ENCODE measurements around the gene KRT37.
"Not testable (repeated sequence)": the region's sequence is repeated elsewhere in the genome, so short reads cannot be mapped to it uniquely, and the experiment has no call there.

KRT37 gene

GRCh38 chr17:41404024-41404671 lies 20.2 kb downstream of the KRT37 start:
- peak; percentile 22 for DNase-seq (ENCODE audit: low read depth, low spot score)

- DNase-seq (ENCODE audit: low read depth, low spot score) = no peak
Measured at GRCh38 chr17:41403404-41404023, 20.9 kb downstream of the KRT37 start.

- DNase-seq (ENCODE audit: low read depth, low spot score) = no peak
Measured at GRCh38 chr17:41402161-41402560, 22.2 kb downstream of the KRT37 start.

GRCh38 chr17:41396996-41397660 lies 27.3 kb downstream of the KRT37 start, which contains the start of gene KRT31:
Gene KRT31, minus strand, starts transcription at chr17:41397608. Its CDS starts 69 bp downstream, at chr17:41397539.
- DNase-seq (ENCODE audit: low read depth, low spot score) = no peak

GRCh38 chr17:41396340-41396739 lies 28.0 kb downstream of the KRT37 start:
- DNase-seq (ENCODE audit: low read depth, low spot score) = no peak

GRCh38 chr17:41395611-41396010 lies 28.8 kb downstream of the KRT37 start:
- no peak for DNase-seq (ENCODE audit: low read depth, low spot score)

GRCh38 chr17:41395044-41395443 lies 29.3 kb downstream of the KRT37 start:
- not testable (repeated sequence) for DNase-seq (ENCODE audit: low read depth, low spot score)

DNA sequence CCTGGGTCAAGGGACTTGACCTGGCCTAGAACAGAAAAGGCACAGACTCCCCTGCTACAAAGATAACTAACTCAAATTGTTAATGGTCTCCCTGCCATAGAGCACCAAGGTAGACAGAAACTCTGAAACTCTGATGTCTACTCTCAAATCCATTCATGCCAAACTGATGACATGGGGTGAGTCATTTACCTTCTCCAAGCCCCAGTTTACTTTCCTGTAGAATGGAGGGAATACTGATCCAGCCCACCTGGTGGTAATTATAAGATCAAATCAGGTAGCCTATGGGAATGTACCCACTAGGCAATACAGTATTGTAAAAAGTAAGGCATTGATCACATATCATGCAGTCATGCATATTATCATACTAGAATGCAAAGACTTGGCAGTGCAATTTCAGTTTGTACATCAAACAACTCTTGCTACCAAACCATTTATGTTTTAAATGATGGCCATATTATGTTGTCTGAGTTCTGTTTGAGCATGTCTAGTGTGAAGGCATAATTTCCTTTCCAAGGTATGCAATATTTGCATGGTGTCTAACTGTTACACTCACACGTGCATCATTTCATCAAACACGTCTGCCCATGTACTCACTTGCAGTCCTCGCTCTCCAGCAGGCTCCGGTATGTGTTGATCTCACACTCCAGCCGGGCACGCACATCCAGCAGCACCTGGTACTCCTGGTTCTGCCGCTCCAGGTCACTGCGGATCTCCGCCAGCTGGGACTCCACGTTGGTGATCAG lies 30.0 kb downstream of the KRT37 start:
- no peak for DNase-seq (ENCODE audit: low read depth, low spot score)

DNA sequence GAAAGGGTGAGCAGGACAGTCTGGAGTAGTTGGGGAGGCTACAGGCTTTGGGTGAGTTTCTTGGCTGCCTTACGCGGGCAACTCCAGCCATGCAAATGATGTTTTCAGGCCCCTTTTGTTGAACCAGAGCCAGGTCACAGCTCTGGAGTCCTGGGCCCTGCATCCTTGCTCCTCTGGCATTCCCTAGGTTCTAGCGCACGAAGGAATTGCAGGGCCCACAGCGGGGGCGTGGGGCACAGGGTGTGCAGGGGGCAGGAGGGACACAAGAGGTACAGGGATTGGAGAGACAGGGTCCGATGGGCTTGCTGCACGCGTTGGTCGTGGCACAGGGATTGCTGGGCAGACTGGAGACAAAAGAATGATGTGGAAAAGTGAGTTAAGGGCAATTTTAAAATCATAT lies 30.6 kb downstream of the KRT37 start:
- no peak for DNase-seq (ENCODE audit: low read depth, low spot score)

GRCh38 chr17:41393294-41393693 lies 31.1 kb downstream of the KRT37 start:
- DNase-seq (ENCODE audit: low read depth, low spot score) = no peak

GRCh38 chr17:41392278-41392677 lies 32.1 kb downstream of the KRT37 start:
- no peak for DNase-seq (ENCODE audit: low read depth, low spot score)

DNA sequence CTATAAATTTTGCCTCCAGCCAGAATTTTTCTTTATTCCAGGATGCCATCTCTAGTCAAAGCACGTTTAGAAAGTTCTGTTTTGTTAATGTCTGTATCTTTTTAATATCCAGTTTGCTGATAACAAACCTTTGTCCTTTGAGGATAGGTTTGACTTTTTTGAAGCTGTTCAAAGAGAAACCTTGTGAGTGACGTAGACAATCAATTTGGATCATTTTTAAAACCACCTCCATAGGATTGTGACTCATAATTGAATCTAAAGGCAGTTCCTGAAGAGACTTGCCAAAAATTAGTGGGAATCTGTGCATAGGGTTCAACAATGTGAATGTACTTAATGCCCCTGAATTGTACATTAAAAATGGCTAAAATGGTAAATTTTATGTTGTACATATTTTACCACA lies 32.9 kb downstream of the KRT37 start:
- no peak for DNase-seq (ENCODE audit: low read depth, low spot score)

- DNase-seq (ENCODE audit: low read depth, low spot score) = no peak
Measured at GRCh38 chr17:41390411-41390938, 33.9 kb downstream of the KRT37 start.

DNA sequence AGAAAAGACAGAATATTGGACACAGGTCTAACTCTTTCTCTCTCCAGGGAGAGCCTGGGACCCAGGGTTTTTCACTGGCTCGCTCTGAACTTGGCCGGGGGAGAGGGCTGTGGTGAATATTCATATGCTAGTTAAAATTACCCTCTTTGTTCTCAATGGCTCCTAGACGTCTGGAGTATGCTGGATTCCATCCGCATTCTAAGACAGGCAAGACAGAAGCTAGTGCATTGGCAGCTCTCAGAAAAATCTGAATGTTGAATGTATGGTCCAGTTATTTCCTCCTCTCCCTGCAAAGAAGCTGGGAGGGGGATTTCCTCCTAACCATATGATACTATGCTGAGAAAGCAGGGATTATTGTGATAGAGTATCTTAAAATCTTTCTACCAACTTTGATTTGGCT lies 36.7 kb downstream of the KRT37 start:
- no peak for DNase-seq (ENCODE audit: low read depth, low spot score)

DNA sequence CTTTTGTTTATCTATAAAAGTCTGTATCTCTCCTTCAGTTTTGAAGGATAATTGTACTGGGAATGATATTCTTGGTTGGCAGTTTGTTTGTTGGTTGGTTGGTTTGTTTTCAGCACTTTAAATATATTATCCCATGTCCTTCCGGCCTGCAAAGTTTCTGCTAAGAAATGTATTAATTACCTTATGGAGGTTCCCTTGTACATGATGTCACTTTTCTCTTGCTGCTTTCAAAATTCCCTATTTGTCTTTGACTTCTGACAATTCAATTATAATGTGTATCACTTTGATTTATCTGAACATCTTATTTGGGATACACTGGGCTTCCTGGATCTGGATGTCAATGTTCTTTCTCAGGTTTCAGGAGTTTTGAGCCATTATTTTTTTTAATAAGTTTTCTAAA lies 38.2 kb downstream of the KRT37 start:
- no peak for DNase-seq (ENCODE audit: low read depth, low spot score)

DNA sequence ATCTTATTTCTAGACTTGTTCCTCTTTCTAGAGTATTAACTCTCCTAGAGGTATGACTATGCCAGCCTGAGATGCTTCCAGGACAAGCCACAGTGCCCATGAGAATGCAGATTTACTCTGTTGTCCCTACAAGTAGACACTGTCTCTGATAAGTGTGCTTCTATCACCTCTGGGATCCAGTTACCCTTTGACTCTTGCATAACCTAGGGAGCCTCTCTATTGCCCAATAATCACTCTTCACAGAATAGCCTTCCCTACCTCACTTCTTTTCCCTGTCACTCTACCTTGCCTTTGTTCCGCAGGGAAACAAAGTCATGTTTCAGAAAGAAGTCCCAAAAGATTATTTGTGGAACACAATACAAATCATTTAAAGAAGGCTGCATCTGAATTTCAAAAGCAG lies 40.7 kb downstream of the KRT37 start:
- DNase-seq (ENCODE audit: low read depth, low spot score) = no peak

DNA sequence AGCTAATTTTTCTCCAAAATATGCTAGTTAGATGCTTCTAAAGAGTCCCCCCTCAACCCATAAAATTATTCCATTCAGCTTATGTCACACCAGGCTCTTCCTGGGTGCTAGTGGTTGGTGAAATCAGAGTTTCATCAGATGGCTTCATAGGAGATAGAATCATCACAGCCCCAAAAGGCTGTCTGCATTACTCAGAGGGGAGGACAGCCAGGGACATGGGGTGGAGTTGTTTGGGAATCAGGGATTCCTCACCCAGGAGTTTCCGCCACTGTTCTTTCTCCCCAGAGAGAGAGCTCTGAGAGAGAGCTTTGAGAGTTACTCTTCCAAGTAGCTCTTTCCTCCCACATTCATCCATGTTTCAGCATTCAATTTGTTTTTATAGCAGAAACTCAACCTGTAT lies 42.0 kb downstream of the KRT37 start:
- DNase-seq (ENCODE audit: low read depth, low spot score) = no peak

DNA sequence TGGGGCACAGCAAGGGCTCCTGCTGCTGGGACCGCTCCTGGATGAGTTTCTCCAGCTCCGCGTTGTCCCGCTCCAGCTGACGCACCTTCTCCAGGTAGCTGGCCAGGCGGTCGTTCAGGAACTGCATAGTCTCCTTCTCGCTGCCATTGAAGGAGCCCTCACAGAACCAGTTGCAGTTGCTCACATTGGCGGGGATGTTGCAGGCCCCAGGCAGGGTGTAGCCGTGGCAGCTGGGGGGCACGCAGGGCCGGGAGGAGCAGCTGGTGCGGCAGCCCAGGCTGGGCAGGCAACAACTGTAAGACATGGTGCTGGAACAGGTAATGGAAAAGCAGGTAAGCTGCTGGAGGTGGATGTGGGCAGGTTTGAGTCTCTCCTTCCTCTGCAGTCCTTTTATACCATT lies 42.4 kb downstream of the KRT37 start, which contains the start of gene KRT34:
Gene KRT34 (minus strand): TSS at position 364 of the 400 bp plus-strand sequence. CDS start 60 bp downstream, at position 304.
- DNase-seq (ENCODE audit: low read depth, low spot score) = not testable (repeated sequence)

DNA sequence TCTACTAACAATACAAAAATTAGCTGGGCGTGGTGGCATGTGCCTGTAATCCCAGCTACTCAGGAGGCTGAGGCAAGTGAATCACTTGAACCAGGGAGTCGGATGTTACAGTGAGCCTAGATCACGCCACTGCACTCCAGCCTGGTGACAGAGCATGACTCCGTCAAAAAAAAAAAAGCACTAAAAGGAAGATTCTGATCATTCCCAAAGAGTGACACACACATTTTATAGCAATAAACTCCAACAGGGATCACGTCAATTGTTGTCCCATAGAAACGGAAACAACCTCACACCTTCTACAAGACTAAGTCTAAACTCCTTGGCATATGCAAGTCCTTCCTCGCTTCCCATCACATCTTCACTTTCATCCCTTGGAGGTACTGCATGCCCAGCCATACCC lies 44.3 kb downstream of the KRT37 start:
- not testable (repeated sequence) for DNase-seq (ENCODE audit: low read depth, low spot score)

GRCh38 chr17:41377546-41377945 lies 46.8 kb downstream of the KRT37 start:
- no peak for DNase-seq (ENCODE audit: low read depth, low spot score)
